Astrocyte (in vitro differentiated cells and primary cell): ENCODE measurements around the gene ETV1.

Experiments used
- EZH2 ChIP-seq: IDR thresholded peaks from 2 replicates; pipeline ENCODE4 v1.6.1; 2012; ENCODE audit warnings: mild to moderate bottlenecking, low read length, inconsistent platforms; ENCODE audit not compliant: insufficient read depth
- TF ChIP-seq, protein P1 (sequence below): IDR thresholded peaks from 2 replicates; pipeline ENCODE4 v1.5.1; 2011; ENCODE audit warnings: low read depth, mild to moderate bottlenecking, inconsistent platforms, low read length, moderate library complexity; ENCODE audit not compliant: insufficient read depth

DNA sequence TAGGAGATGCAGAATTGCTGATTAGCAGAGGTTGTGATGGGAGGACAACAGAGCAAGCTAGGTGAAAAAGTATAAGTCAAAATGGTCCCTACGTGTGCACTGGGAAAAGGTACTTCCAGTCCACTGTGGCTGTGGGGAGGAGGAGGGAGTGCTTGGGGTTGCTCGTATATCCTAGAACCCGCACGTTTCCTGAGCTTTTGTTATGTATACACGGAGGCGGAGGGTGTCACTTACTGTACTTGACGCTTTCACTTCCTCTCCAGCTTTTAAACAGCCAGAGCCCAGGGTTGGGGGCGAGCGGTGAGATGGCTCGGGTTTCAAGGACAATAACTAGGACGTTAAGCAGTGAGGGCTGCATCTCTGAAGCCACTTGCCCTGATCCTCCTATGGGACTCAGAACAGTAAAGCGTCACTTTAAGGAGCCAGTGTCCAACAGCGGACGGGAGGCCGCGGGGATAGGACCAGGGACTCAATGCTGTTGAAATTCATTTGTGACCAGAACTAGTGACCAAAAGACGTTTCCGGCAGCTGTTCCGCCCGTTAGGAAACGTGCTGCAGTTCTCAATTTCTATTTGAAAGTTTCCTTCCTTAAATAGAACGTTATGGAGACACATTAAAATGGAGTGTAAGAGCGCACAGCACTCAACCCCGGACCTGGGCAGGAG lies 985 bp upstream of the ETV1 start:
- TF ChIP-seq, protein P1, sequence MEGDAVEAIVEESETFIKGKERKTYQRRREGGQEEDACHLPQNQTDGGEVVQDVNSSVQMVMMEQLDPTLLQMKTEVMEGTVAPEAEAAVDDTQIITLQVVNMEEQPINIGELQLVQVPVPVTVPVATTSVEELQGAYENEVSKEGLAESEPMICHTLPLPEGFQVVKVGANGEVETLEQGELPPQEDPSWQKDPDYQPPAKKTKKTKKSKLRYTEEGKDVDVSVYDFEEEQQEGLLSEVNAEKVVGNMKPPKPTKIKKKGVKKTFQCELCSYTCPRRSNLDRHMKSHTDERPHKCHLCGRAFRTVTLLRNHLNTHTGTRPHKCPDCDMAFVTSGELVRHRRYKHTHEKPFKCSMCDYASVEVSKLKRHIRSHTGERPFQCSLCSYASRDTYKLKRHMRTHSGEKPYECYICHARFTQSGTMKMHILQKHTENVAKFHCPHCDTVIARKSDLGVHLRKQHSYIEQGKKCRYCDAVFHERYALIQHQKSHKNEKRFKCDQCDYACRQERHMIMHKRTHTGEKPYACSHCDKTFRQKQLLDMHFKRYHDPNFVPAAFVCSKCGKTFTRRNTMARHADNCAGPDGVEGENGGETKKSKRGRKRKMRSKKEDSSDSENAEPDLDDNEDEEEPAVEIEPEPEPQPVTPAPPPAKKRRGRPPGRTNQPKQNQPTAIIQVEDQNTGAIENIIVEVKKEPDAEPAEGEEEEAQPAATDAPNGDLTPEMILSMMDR = no peak
- no peak for TF ChIP-seq EZH2
